MG63 (cell line): ENCODE data around the gene NXPE1. TPM values are rescaled to one million over a fixed set of nuclear protein-coding genes. Genes with fewer than 3 reads are reported as not detected.
"Not testable (repeated sequence)": the region's sequence is repeated elsewhere in the genome, so short reads cannot be mapped to it uniquely, and the experiment has no call there.

ENCODE experiments used
- DNase-seq: peaks from one replicate; pipeline ENCODE4 v3.0.0-alpha.2; 2020
- H3K27me3 ChIP-seq: fragments of 250-450 bp; sonication (Bioruptor Pico); 2 replicates; pipeline ENCODE4 v1.5.1; 2020; ENCODE audit warnings: mild to moderate bottlenecking, moderate library complexity
- H3K36me3 ChIP-seq: fragments of 250-450 bp; sonication (Bioruptor Pico); 2 replicates; pipeline ENCODE4 v1.5.1; 2020; ENCODE audit warnings: mild to moderate bottlenecking, moderate library complexity
- H3K4me3 ChIP-seq: fragments of 250-450 bp; sonication (Bioruptor Pico); 2 replicates; pipeline ENCODE4 v1.5.1; 2020; ENCODE audit warnings: mild to moderate bottlenecking, moderate library complexity
- H3K9me3 ChIP-seq: fragments of 250-450 bp; sonication (Bioruptor Pico); 2 replicates; pipeline ENCODE4 v1.5.1; 2020; ENCODE audit warnings: mild to moderate bottlenecking, moderate library complexity
- total RNA-seq: library from RNA; depleted of rRNA; stranded (reverse); fragments of >200 nt; shearing (Covaris generic); gene quantifications from 2 replicates; pipeline ENCODE4 v1.2.3, GENCODE V29; 2014; ENCODE audit warnings: low replicate concordance; rRNA removed

The NXPE1 gene
- not detected in 2 replicates for total RNA-seq

- no peak for DNase-seq
- Histone ChIP-seq H3K4me3 (no peak within 1 kb of the TSS), H3K36me3 (no peaks in the 10 kb centered on the region), H3K9me3 (no peaks in the 10 kb centered on the region), H3K27me3 (no peaks in the 10 kb centered on the region)
Measured at GRCh38 chr11:114559425-114560310, at the start of gene NXPE1. NXPE1 (minus strand) TSS chr11:114559881; CDS start chr11:114551201, 8,680 bp downstream.

- H3K27me3 ChIP-seq = no peaks in the 10 kb centered on the region
- H3K36me3 ChIP-seq = no peaks in the 10 kb centered on the region
- no peak for DNase-seq
- no peaks in the 10 kb centered on the region for H3K9me3 ChIP-seq
- H3K4me3 ChIP-seq = no peak overlapping the region
Measured at GRCh38 chr11:114609429-114609828, 49.7 kb upstream of the NXPE1 start.

DNA sequence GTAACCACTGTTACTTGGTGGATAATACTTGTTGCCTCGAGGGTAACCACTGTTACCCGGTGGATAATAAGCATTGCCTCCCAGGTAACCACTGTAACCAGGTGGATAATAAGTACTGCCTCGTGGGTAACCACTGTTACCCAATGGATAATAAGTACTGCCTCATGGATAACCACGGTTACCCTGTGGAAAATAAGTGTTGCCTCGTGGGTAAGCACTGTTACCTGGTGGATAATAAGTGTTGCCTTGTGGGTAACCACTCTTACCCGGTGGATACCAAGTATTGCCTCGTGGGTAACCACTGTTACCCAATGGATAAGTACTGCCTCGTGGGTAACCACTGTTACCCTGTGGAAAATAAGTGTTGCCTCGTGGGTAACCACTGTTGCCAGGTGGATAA, 48.9 kb upstream of the NXPE1 start:
- H3K4me3 ChIP-seq, H3K36me3 ChIP-seq, H3K27me3 ChIP-seq, H3K9me3 ChIP-seq, DNase-seq: not testable (repeated sequence)

DNA sequence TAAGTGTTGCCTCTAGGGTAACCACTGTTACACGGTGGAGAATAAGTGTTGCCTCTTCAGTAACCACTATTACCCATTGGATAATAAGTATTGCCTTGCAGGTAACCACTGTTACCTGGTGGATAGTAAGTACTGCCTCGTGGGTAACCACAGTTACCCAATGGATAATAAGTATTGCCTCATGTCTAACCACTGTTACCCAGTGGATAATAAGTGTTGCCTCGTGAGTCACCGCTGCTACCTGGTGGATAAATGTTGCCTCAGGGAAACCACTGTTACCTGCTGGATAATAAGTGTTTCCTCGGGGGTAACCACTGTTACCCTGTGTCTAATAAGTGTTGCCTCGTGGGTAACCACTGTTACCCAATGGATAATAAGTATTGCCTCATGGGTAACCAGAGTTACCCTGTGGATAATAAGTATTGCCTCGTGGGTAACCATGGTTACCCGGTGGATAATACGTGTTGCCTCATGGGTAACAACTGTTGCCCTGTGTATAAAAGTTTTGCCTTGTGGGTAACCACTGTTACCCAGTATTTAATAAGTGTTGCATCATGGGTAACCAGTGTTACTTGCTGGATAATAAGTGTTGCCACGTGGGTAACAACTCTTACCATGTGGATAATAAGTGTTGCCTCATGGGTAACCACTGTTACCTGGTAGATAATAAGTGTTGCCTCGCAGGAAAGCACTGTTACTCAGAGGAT, 48.2 kb upstream of the NXPE1 start:
- DNase-seq = no peak
- H3K4me3 ChIP-seq = no peak overlapping the region
- H3K9me3 ChIP-seq = no peaks in the 10 kb centered on the region
- H3K36me3 ChIP-seq = no peaks in the 10 kb centered on the region
- no peaks in the 10 kb centered on the region for H3K27me3 ChIP-seq

GRCh38 chr11:114606802-114607075, 47.1 kb upstream of the NXPE1 start:
- H3K4me3 ChIP-seq, H3K9me3 ChIP-seq, H3K36me3 ChIP-seq, DNase-seq, H3K27me3 ChIP-seq: not testable (repeated sequence)

GRCh38 chr11:114606003-114606801, 46.5 kb upstream of the NXPE1 start:
- no peak for DNase-seq
- H3K36me3 ChIP-seq = no peaks in the 10 kb centered on the region

GRCh38 chr11:114605370-114605769, 45.7 kb upstream of the NXPE1 start:
- H3K4me3 ChIP-seq = no peak overlapping the region
- no peaks in the 10 kb centered on the region for H3K9me3 ChIP-seq
- H3K36me3 ChIP-seq = no peaks in the 10 kb centered on the region
- H3K27me3 ChIP-seq = no peaks in the 10 kb centered on the region
- DNase-seq = no peak

More at GRCh38 chr11:114606003-114606801, 46.5 kb upstream of the NXPE1 start:
- no peaks in the 10 kb centered on the region for H3K27me3 ChIP-seq
- no peak overlapping the region for H3K4me3 ChIP-seq
- no peaks in the 10 kb centered on the region for H3K9me3 ChIP-seq

GRCh38 chr11:114604886-114605285, 45.2 kb upstream of the NXPE1 start:
- no peaks in the 10 kb centered on the region for H3K27me3 ChIP-seq
- no peaks in the 10 kb centered on the region for H3K36me3 ChIP-seq
- DNase-seq = no peak
- no peak overlapping the region for H3K4me3 ChIP-seq
- H3K9me3 ChIP-seq = no peaks in the 10 kb centered on the region

DNA sequence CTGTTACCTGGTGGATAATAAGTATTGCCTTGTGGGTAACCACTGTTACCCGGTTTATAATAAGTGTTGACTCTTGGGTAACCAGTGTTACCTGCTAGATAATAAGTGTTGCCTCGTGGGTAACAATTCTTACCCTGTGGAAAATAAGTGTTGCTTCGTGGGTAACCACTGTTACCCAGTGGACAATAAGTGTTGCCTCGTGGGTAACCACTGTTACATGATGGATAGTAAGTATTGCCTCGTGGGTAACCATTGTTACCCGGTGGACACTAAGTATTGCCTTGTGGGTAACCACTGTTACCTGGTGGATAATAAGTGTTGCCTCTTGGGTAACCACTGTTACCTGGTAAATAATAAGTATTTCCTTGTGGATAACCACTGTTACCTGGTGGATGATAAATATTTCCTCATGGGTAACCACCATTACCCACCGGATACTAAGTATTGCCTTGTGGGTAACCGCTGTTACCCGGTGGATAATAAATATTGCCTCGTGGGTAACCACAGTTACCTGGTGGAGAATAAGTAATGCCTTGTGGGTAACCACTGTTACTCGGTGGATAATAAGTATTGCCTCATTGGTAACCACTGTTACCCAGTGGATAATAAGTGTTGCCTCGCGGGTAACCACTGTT, 44.6 kb upstream of the NXPE1 start:
- no peaks in the 10 kb centered on the region for H3K9me3 ChIP-seq
- no peak overlapping the region for H3K4me3 ChIP-seq
- no peak for DNase-seq
- H3K27me3 ChIP-seq = no peaks in the 10 kb centered on the region
- H3K36me3 ChIP-seq = no peaks in the 10 kb centered on the region

DNA sequence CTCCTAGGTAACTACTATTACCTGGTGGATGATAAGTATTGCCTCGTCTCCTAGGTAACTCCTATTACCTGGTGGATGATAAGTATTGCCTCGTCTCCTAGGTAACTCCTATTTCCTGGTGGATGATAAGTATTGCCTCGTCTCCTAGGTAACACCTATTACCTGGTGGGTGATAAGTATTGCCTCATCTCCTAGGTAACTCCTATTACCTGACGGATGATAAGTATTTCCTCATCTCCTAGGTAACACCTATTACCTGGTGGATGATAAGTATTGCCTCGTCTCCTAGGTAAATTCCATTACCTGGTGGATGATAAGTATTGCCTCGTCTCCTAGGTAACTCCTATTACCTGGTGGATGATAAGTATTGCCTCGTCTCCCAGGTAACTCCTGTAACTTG, 43.5 kb upstream of the NXPE1 start:
- not testable (repeated sequence) for H3K9me3 ChIP-seq, DNase-seq, H3K4me3 ChIP-seq, H3K36me3 ChIP-seq, H3K27me3 ChIP-seq

DNA sequence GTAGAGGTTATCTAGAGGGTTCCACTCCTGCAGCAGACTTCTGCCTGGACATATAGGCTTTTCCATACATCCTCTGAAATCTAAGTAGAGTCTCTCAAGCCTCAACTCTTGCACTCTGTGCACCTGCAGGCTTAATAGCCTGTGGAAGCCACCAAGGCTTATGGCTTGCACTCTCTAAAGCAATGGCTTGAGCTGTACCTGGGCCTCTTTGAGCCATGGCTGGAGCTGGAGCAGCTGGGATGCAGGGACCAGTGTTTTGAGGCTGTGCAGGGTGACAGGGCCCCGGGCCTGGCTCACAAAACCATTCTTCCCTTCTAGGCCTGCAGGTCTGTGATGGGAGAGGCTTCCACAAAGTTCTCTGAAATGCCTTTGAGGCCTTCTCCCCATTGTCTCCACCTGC, 38.8 kb upstream of the NXPE1 start:
- Histone ChIP-seq H3K36me3 (no peaks in the 10 kb centered on the region), H3K9me3 (no peaks in the 10 kb centered on the region), H3K27me3 (no peaks in the 10 kb centered on the region), H3K4me3 (no peak overlapping the region)
- no peak for DNase-seq

DNA sequence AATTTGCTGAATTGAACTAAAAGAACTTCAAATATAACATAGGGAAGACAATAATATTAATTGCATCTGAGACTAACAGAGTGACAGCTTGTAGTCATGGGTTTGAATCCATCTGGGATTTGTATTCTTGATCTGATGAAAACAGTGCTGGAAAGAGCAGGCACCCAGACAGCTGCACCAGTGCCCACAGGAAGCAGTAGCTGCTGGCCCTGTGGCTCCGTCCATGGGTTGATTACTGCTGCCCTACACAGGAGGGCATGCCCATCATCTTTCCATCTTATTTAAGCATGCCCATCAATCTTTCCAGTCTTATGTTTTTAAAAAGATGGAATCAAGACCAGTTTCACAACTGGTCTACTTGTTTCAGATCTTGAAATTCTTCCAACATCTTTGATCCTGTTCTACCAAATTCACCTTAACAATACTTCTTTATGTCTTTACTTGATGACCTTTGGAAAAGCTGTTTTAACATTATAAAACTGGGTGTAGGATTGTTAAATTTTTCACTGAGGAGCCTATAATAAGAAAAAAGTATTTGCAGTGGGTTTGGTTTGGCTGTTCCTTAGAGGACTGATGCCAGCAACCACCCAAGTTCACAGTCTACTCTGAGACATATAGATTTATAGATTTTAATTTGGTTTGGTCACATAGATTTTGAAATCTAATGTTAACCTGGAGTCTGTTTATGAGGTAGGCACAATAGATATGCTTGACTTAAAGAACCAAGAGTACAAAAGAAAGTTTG, 36.7 kb upstream of the NXPE1 start:
- Histone ChIP-seq H3K36me3 (no peaks in the 10 kb centered on the region), H3K27me3 (no peaks in the 10 kb centered on the region), H3K9me3 (no peaks in the 10 kb centered on the region), H3K4me3 (no peak overlapping the region)
- DNase-seq = no peak

DNA sequence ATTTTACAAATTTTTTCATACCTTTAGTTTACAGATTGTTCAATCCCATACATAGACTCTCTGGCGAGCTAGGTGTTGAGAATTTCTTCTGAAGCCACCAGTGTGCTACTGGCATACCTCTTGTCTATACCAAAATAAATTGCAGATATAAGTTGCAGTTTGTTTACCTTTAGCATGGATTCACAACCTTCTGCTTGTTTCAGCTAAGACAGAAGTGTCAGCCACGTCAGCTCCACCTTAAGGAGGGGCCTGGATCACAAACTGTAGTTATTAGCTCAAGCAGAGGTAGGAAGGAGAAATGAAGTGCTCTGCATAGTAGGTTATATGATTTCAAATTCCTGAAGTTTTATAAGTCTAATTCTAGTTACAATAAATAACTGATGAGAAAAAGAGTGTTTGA, 35.9 kb upstream of the NXPE1 start, which contains the start of gene NXPE4:
Gene NXPE4, minus strand, starts transcription at position 216 of the 400 bp plus-strand sequence. CDS start 1,027 bp downstream, outside the sequence.
- H3K27me3 ChIP-seq = no peaks in the 10 kb centered on the region
- H3K36me3 ChIP-seq = no peaks in the 10 kb centered on the region
- no peaks in the 10 kb centered on the region for H3K9me3 ChIP-seq
- no peak for DNase-seq
- no peak within 1 kb of the TSS for H3K4me3 ChIP-seq

DNA sequence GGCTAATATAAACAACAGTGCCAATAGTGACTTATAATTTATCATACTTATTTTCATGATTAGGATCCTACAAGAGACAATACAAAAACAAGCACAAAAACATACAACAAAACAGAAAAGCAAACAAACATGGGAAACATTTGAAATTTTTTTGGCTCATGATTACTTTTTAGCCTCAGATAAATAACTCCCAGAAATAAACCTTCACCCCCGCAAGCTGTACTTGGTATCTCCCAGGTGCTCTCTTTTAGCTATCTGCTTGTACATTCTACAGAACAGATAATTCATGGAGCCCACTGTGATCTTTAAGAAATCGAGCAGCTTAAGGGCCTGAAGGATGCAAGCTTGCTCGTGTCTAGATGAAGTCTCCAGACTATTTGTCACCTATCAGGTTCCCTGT, 35.0 kb upstream of the NXPE1 start:
- Histone ChIP-seq H3K36me3 (no peaks in the 10 kb centered on the region), H3K4me3 (no peak overlapping the region)
- no peak for DNase-seq

GRCh38 chr11:114587398-114587953, 27.8 kb upstream of the NXPE1 start:
- H3K36me3 ChIP-seq = no peaks in the 10 kb centered on the region
- DNase-seq = no peak
- no peaks in the 10 kb centered on the region for H3K9me3 ChIP-seq
- H3K4me3 ChIP-seq = no peak overlapping the region
- no peaks in the 10 kb centered on the region for H3K27me3 ChIP-seq

More for the DNA sequence above, 35.0 kb upstream of the NXPE1 start:
- Histone ChIP-seq H3K27me3 (no peaks in the 10 kb centered on the region), H3K9me3 (no peaks in the 10 kb centered on the region)

GRCh38 chr11:114586797-114587196, 27.1 kb upstream of the NXPE1 start:
- no peaks in the 10 kb centered on the region for H3K36me3 ChIP-seq
- H3K9me3 ChIP-seq = no peaks in the 10 kb centered on the region
- no peaks in the 10 kb centered on the region for H3K27me3 ChIP-seq
- no peak for DNase-seq
- no peak overlapping the region for H3K4me3 ChIP-seq
